Sigmoid colon (tissue), 4 donors: Measurements from ENCODE around the gene LRRIQ1.

Source experiments
- CTCF ChIP-seq, 4 experiments: fragments of 450-650 bp in 3 of 4; fragments of 200-600 bp in 1 of 4; IDR thresholded peaks; one replicate each; pipeline ENCODE4 v1.5.1; 2016 to 2019; ENCODE audit warnings: antibody characterized with exemption in 4 of 4, mild to moderate bottlenecking in 3 of 4, moderate library complexity in 2 of 4
- EP300 ChIP-seq, 4 donors: sonication (generic); formaldehyde crosslinking; IDR thresholded peaks; one replicate each; pipeline ENCODE4 v1.6.1; 2017; ENCODE audit warnings: antibody characterized with exemption in 4 of 4
- POLR2A ChIP-seq, 2 donors: fragments of 450-650 bp; IDR thresholded peaks; one replicate each; pipeline ENCODE4 v1.6.1; 2016; ENCODE audit warnings: antibody characterized with exemption in 2 of 2, mild to moderate bottlenecking in 2 of 2, moderate library complexity in 2 of 2
- POLR2AphosphoS5 ChIP-seq, 4 donors: sonication (generic); formaldehyde crosslinking; IDR thresholded peaks; one replicate each; pipeline ENCODE4 v1.6.1; 2017; ENCODE audit warnings: antibody characterized with exemption in 4 of 4

- TF ChIP-seq POLR2A (IDR thresholded peaks at IDR 0.05) (no peak), CTCF (IDR thresholded peaks at IDR 0.05) (no peak), POLR2AphosphoS5 (IDR thresholded peaks at IDR 0.05) (no peak), EP300 (IDR thresholded peaks at IDR 0.05) (no peak)
These were observed 221.5 kb downstream of the LRRIQ1 start for GRCh38 chr12:85257671-85258070.
